Measurements from ENCODE around the gene TOP2B.

GRCh38 chr3:25610167-25610566 is 54.5 kb downstream of the TOP2B start:
- no peak for TF ChIP-seq CTCF (IDR thresholded peaks at IDR 0.05)
- TF ChIP-seq TCF7L2 (IDR thresholded peaks at IDR 0.05; ENCODE audit: low read depth, low read length), result no peak

All from Panc1 (cell line).